Measurements from ENCODE around the gene SCYL3. TPM values are rescaled to one million over a fixed set of nuclear protein-coding genes. Genes with fewer than 3 reads are reported as not detected.

The SCYL3 gene
- total and polyA plus RNA-seq, 11 donors, result 2.1 to 8.6 (median 6.1) TPM

DNA sequence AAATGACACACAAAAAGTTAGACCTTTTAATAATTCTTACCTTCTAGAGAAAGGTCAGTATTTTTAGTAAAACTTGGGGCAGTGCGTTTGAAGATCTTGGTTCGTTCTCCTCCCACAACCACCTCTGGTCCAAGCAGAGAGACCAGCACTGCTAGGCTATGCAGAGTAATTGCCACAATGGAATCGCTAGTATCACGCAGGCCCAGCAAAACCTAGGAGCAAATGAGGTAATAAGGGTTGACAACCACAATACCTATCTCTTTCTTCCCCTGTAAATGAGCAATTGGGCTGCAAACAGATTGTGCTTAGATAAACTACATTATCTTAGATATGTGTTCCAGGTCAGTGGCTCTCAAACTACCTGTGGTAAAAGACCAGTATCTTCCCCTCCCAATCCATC, 34.7 kb downstream of the SCYL3 start:
- TF ChIP-seq POLR2A (IDR thresholded peaks at IDR 0.05), result no peak
- TF ChIP-seq, protein P1, sequence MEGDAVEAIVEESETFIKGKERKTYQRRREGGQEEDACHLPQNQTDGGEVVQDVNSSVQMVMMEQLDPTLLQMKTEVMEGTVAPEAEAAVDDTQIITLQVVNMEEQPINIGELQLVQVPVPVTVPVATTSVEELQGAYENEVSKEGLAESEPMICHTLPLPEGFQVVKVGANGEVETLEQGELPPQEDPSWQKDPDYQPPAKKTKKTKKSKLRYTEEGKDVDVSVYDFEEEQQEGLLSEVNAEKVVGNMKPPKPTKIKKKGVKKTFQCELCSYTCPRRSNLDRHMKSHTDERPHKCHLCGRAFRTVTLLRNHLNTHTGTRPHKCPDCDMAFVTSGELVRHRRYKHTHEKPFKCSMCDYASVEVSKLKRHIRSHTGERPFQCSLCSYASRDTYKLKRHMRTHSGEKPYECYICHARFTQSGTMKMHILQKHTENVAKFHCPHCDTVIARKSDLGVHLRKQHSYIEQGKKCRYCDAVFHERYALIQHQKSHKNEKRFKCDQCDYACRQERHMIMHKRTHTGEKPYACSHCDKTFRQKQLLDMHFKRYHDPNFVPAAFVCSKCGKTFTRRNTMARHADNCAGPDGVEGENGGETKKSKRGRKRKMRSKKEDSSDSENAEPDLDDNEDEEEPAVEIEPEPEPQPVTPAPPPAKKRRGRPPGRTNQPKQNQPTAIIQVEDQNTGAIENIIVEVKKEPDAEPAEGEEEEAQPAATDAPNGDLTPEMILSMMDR (IDR thresholded peaks at IDR 0.05), result no peak
- ATAC-seq, result no peak
- WGBS, 4 donors, result 90 to 96% (median 94%) methylated on average over 4 of the region's 4 CpGs
- H3K36me3 ChIP-seq, result peaks cover 0 to 100% (median 99%) of the 10 kb centered on the region in 9 donors
- no peak for DNase-seq
- no peaks in the 10 kb centered on the region for H3K9me3 ChIP-seq
- H3K4me1 ChIP-seq, result no peaks in the 10 kb centered on the region
- no peaks in the 10 kb centered on the region for H3K27me3 ChIP-seq
- intact Hi-C loops (cut with DNase I), result no loop called here
- no peak overlapping the region for H3K4me3 ChIP-seq
- no peak overlapping the region for H3K27ac ChIP-seq

DNA sequence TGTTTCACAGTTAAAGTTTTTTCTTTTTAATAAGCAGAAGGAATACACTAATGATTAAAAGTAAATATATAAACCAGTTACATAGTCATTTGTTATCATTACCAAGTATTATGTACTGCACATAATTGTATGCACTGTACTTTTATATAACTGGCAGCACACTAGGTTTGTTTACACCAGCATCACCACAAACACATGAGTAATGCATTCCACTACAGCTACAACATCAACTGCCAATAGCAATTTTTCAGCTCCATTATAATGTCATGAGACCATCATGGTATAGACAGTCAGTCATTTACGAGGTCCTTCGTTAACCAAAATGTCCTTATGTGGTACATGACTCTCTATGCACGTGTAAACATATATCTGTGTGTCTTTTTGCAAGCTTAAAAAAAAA, 35.2 kb downstream of the SCYL3 start:
- no peak overlapping the region for H3K4me3 ChIP-seq
- intact Hi-C loops (cut with DNase I), result no loop called here
- no peak overlapping the region for H3K27ac ChIP-seq
- H3K27me3 ChIP-seq, result no peaks in the 10 kb centered on the region
- ATAC-seq (no peak), DNase-seq (no peak)
- peaks cover 0 to 100% (median 99%) of the 10 kb centered on the region in 9 donors for H3K36me3 ChIP-seq
- H3K4me1 ChIP-seq, result no peaks in the 10 kb centered on the region
- 90 to 94% (median 91%) methylated on average over 3 of the region's 3 CpGs for WGBS, 4 donors
- no peaks in the 10 kb centered on the region for H3K9me3 ChIP-seq
- TF ChIP-seq, protein P1 (IDR thresholded peaks at IDR 0.05), result no peak
- no peak for TF ChIP-seq POLR2A (IDR thresholded peaks at IDR 0.05)

DNA sequence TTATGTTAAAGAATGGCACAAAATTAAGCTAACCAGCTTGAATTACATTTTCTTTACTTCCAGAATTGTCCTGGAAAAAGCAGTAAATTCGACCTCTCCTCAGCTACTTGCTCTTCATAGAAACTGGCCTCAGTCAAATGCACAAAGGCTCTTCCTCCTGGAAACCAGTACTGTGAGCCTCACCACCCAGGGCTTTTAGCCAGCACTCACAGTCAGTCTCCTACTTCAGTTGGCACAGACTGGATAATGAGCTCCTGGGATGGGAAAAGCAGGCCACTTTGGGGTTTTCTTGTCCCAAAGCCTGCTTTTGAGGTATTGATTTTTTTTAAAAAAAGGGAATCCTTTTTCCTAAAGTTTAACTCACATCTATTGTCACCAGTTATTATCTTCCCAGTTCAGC, 40.4 kb downstream of the SCYL3 start:
- TF ChIP-seq POLR2A (IDR thresholded peaks at IDR 0.05), result no peak
- TF ChIP-seq, protein P1 (IDR thresholded peaks at IDR 0.05), result no peak

DNA sequence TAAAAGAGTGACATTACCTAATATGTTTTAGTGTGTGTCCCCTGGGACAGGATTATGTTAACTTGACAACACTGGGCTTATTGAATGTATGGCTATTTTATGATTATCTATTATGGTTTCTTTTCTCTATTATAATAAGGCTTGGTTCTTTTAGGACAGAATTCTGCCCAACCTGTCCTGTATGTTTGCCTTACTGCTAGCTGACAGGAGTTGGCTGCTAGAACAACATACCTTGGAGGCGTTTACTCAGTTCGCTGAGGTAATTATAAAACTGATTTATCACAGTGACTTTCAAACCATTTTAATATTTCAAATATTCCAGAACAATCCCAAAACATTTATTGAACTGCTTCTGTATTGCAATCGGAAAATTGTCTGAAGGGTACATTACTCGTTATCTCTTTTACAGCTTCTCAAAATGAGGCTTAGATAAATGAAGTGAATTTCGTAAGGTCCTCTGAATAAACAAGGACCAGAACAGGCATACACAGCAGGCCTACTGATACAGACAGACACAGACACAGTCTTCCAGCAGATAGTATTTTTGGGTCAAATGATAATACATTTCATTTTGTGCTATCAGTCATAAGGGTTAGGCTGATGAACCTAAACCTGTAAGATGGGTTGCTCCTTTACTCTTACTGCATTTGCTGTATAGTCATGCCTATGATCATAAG, 44.2 kb downstream of the SCYL3 start:
- Histone ChIP-seq H3K27ac (no peak overlapping the region), H3K4me1 (peaks cover 0 to 5% (median 0%) of the 10 kb centered on the region in 12 donors), H3K4me3 (no peak overlapping the region), H3K36me3 (peaks cover 0 to 98% (median 86%) of the 10 kb centered on the region in 9 donors), H3K9me3 (no peaks in the 10 kb centered on the region), H3K27me3 (no peaks in the 10 kb centered on the region)
- TF ChIP-seq, protein P1 (IDR thresholded peaks at IDR 0.05), result no peak
- TF ChIP-seq POLR2A (IDR thresholded peaks at IDR 0.05), result no peak
- no peak for ATAC-seq
- intact Hi-C loops (cut with DNase I), result no loop called here
- WGBS, 4 donors, result 75 to 91% (median 82%) methylated on average over 5 of the region's 5 CpGs
- no peak for DNase-seq

More for the DNA sequence above, 40.4 kb downstream of the SCYL3 start:
- no peak overlapping the region for H3K27ac ChIP-seq
- H3K27me3 ChIP-seq, result no peaks in the 10 kb centered on the region
- H3K4me3 ChIP-seq, result no peak overlapping the region
- DNase-seq, result no peak
- 72 to 91% (median 88%) methylated on average over 1 of the region's 1 CpG for WGBS, 4 donors
- no peaks in the 10 kb centered on the region for H3K9me3 ChIP-seq
- peaks cover 0 to 99% (median 93%) of the 10 kb centered on the region in 9 donors for H3K36me3 ChIP-seq
- no peak for ATAC-seq
- peaks cover 0 to 5% (median 0%) of the 10 kb centered on the region in 12 donors for H3K4me1 ChIP-seq
- intact Hi-C loops (cut with DNase I), result no loop called here
